GM18505 (cell line): ENCODE data around the gene TFDP1.

Source experiments
- ATAC-seq: cut with Tn5 transposase; IDR thresholded peaks from one replicate; pipeline ENCODE4 v1.9.1; 2021; ENCODE audit not compliant: unreplicated experiment
- POLR2A ChIP-seq: IDR thresholded peaks from 4 replicates; pipeline ENCODE4 v1.6.1; 2011; ENCODE audit warnings: borderline replicate concordance; ENCODE audit not compliant: insufficient read depth, insufficient read length; ENCODE audit errors: extremely low read depth

TFDP1 gene

GRCh38 chr13:113647351-113648215, 63.0 kb downstream of the TFDP1 start:
- ATAC-seq = no peak
- TF ChIP-seq POLR2A = no peak

- no peak for ATAC-seq
- no peak for TF ChIP-seq POLR2A
Observed at GRCh38 chr13:113648216-113648610, 63.7 kb downstream of the TFDP1 start.

GRCh38 chr13:113649212-113649611, 64.7 kb downstream of the TFDP1 start:
- no peak for TF ChIP-seq POLR2A
- ATAC-seq = no peak

- no peak for TF ChIP-seq POLR2A
- ATAC-seq = no peak
Observed at GRCh38 chr13:113650275-113650674, 65.7 kb downstream of the TFDP1 start.

- no peak for TF ChIP-seq POLR2A
Observed at GRCh38 chr13:113650731-113651148, 66.2 kb downstream of the TFDP1 start.

GRCh38 chr13:113651511-113652403, 67.2 kb downstream of the TFDP1 start:
- no peak for ATAC-seq

More at GRCh38 chr13:113650731-113651148, 66.2 kb downstream of the TFDP1 start:
- ATAC-seq = no peak

GRCh38 chr13:113652404-113653263, 68.1 kb downstream of the TFDP1 start:
- no peak for ATAC-seq
- TF ChIP-seq POLR2A = no peak

More at GRCh38 chr13:113651511-113652403, 67.2 kb downstream of the TFDP1 start:
- TF ChIP-seq POLR2A = no peak

GRCh38 chr13:113653264-113654174, 69.0 kb downstream of the TFDP1 start:
- ATAC-seq = no peak

GRCh38 chr13:113654175-113654560, 69.6 kb downstream of the TFDP1 start:
- no peak for ATAC-seq
- TF ChIP-seq POLR2A = no peak

More at GRCh38 chr13:113653264-113654174, 69.0 kb downstream of the TFDP1 start:
- no peak for TF ChIP-seq POLR2A

- no peak for TF ChIP-seq POLR2A
- no peak for ATAC-seq
Observed at GRCh38 chr13:113654591-113655345, 70.2 kb downstream of the TFDP1 start.

GRCh38 chr13:113655346-113656002, 70.9 kb downstream of the TFDP1 start:
- TF ChIP-seq POLR2A = no peak
- no peak for ATAC-seq
